HG02571 (cell line): ENCODE data around the gene MFSD1.

Experiments
- ATAC-seq: cut with Tn5 transposase; IDR thresholded peaks from one replicate; pipeline ENCODE4 v1.9.1; 2021; ENCODE audit warnings: mild to moderate bottlenecking, moderate library complexity; ENCODE audit not compliant: unreplicated experiment

MFSD1 gene

GRCh38 chr3:158864492-158864891, 62.6 kb downstream of the MFSD1 start:
- no peak for ATAC-seq

GRCh38 chr3:158875700-158876099, 73.8 kb downstream of the MFSD1 start:
- ATAC-seq: no peak
